Sigmoid colon (tissue), 4 donors: ENCODE data around the gene PDGFRA.

ENCODE experiments used
- CTCF ChIP-seq, 4 experiments: fragments of 450-650 bp in 3 of 4; fragments of 200-600 bp in 1 of 4; IDR thresholded peaks; one replicate each; pipeline ENCODE4 v1.5.1; 2016 to 2019; ENCODE audit warnings: antibody characterized with exemption in 4 of 4, mild to moderate bottlenecking in 3 of 4, moderate library complexity in 2 of 4
- EP300 ChIP-seq, 4 donors: sonication (generic); formaldehyde crosslinking; IDR thresholded peaks; one replicate each; pipeline ENCODE4 v1.6.1; 2017; ENCODE audit warnings: antibody characterized with exemption in 4 of 4

- no peak for TF ChIP-seq CTCF (IDR thresholded peaks at IDR 0.05)
- TF ChIP-seq EP300 (IDR thresholded peaks at IDR 0.05), result no peak
Observed at GRCh38 chr4:54186371-54186770, 42.7 kb upstream of the PDGFRA start.
